ENCODE data around the gene KNCN. TPM values are rescaled to one million over a fixed set of nuclear protein-coding genes. Genes with fewer than 3 reads are reported as not detected.

Gene KNCN
- total RNA-seq, 2 donors from 2014 or later, result not detected

GRCh38 chr1:46527474-46528296 lies 23.8 kb downstream of the KNCN start:
- H3K4me1 ChIP-seq (ENCODE audit: control insufficient read depth in 1 of 2, low read depth in 2 of 2), result peaks cover 1 to 5% of the 10 kb centered on the region in 2 donors
- H3K4me3 ChIP-seq, result no peak overlapping the region
- peak; percentile 87 for TF ChIP-seq CTCF (IDR thresholded peaks at IDR 0.05)
- ATAC-seq (ENCODE audit: insufficient number of reproducible peaks, low FRiP score, low read depth) (no peak), DNase-seq (ENCODE audit: low spot score) (peak; percentile 51)
- no peaks in the 10 kb centered on the region for H3K27me3 ChIP-seq (replicated peaks; ENCODE audit: insufficient read depth)
- H3K27ac ChIP-seq, result no peak overlapping the region
- no peaks in the 10 kb centered on the region for H3K9me3 ChIP-seq
- no peaks in the 10 kb centered on the region for H3K36me3 ChIP-seq

- DNase-seq (ENCODE audit: low spot score), result no peak
- TF ChIP-seq CTCF (IDR thresholded peaks at IDR 0.05), result no peak
- Histone ChIP-seq H3K4me3 (no peak overlapping the region), H3K4me1 (ENCODE audit: control insufficient read depth in 1 of 2, low read depth in 2 of 2) (peaks cover 4 to 13% of the 10 kb centered on the region in 2 donors), H3K27ac (no peak overlapping the region), H3K27me3 (replicated peaks; ENCODE audit: insufficient read depth) (no peaks in the 10 kb centered on the region), H3K9me3 (no peaks in the 10 kb centered on the region), H3K36me3 (no peaks in the 10 kb centered on the region)
- ATAC-seq (ENCODE audit: insufficient number of reproducible peaks, low FRiP score, low read depth), result no peak
Measured at GRCh38 chr1:46526691-46527291, 24.7 kb downstream of the KNCN start.

GRCh38 chr1:46526013-46526690 lies 25.3 kb downstream of the KNCN start:
- no peak overlapping the region for H3K4me3 ChIP-seq
- H3K4me1 ChIP-seq (ENCODE audit: control insufficient read depth in 1 of 2, low read depth in 2 of 2), result peaks cover 4 to 13% of the 10 kb centered on the region in 2 donors
- DNase-seq (ENCODE audit: low spot score), result no peak
- no peaks in the 10 kb centered on the region for H3K36me3 ChIP-seq
- no peak for ATAC-seq (ENCODE audit: insufficient number of reproducible peaks, low FRiP score, low read depth)
- no peak overlapping the region for H3K27ac ChIP-seq
- no peaks in the 10 kb centered on the region for H3K27me3 ChIP-seq (replicated peaks; ENCODE audit: insufficient read depth)
- no peak for TF ChIP-seq CTCF (IDR thresholded peaks at IDR 0.05)
- no peaks in the 10 kb centered on the region for H3K9me3 ChIP-seq

GRCh38 chr1:46525253-46525983 lies 26.0 kb downstream of the KNCN start:
- H3K9me3 ChIP-seq, result no peaks in the 10 kb centered on the region
- no peaks in the 10 kb centered on the region for H3K27me3 ChIP-seq (replicated peaks; ENCODE audit: insufficient read depth)
- DNase-seq (ENCODE audit: low spot score) (no peak), ATAC-seq (ENCODE audit: insufficient number of reproducible peaks, low FRiP score, low read depth) (no peak)
- H3K27ac ChIP-seq, result no peak overlapping the region
- no peaks in the 10 kb centered on the region for H3K36me3 ChIP-seq
- peaks cover 4 to 13% of the 10 kb centered on the region in 2 donors for H3K4me1 ChIP-seq (ENCODE audit: control insufficient read depth in 1 of 2, low read depth in 2 of 2)
- TF ChIP-seq CTCF (IDR thresholded peaks at IDR 0.05), result no peak
- H3K4me3 ChIP-seq, result no peak overlapping the region

All from thoracic aorta (tissue), 2 donors.